Spinal cord (tissue), 10 donors: ENCODE data around the gene GYS2. TPM values are rescaled to one million over a fixed set of nuclear protein-coding genes. Genes with fewer than 3 reads are reported as not detected.

Source experiments
- DNase-seq, 6 donors: peaks; one replicate each; pipeline versions ENCODE4 v3.0.0 to v3.0.0-alpha.2; 2013 to 2015; ENCODE audit warnings: low spot score in 6 of 6, low read depth in 4 of 6
- H3K27ac ChIP-seq: one replicate; pipeline ENCODE4 v1.5.1; 2013; ENCODE audit warnings: low read depth, low read length, control low read depth
- H3K27me3 ChIP-seq: one replicate; pipeline ENCODE4 v1.6.1; 2013; ENCODE audit warnings: low read length; ENCODE audit not compliant: control insufficient read depth, insufficient read depth
- H3K36me3 ChIP-seq: one replicate; pipeline ENCODE4 v1.6.1; 2013; ENCODE audit warnings: low read length; ENCODE audit not compliant: control insufficient read depth, insufficient read depth
- H3K4me1 ChIP-seq: one replicate; pipeline ENCODE4 v1.6.1; 2013; ENCODE audit warnings: low read length; ENCODE audit not compliant: control insufficient read depth, insufficient read depth
- H3K4me3 ChIP-seq: one replicate; pipeline ENCODE4 v1.5.1; 2013; ENCODE audit warnings: low read depth, low read length, control low read depth
- H3K9me3 ChIP-seq: one replicate; pipeline ENCODE4 v1.6.1; 2013; ENCODE audit warnings: low read length; ENCODE audit not compliant: control insufficient read depth, insufficient read depth
- WGBS: methylation state at CpG from one replicate; pipeline ENCODE4 v1.1.5; 2013; ENCODE audit warnings: missing lambda C conversion rate; ENCODE audit not compliant: insufficient coverage; 5-methylcytosine and 5-hydroxymethylcytosine counted together
- polyA plus RNA-seq, 2 donors: library from polyadenylated mRNA; unstranded; fragments of 120-200 nt; gene quantifications; one replicate each; pipeline ENCODE4 v1.2.1, GENCODE V29; 2013; ENCODE audit not compliant: insufficient read length in 2 of 2
- total RNA-seq, 2 donors: library from RNA; depleted of rRNA in 1 of 2; stranded (reverse); fragments of 120-200 nt in 1 of 2; fragments of >200 nt in 1 of 2; gene quantifications; one replicate each; pipeline versions ENCODE4 v1.2.3 to v1.2.4, GENCODE V29; 2013 to 2014
- donor health status: healthy.

Gene GYS2
- total and polyA plus RNA-seq, 4 donors = 0.06 to 0.18 TPM; not detected in 2

DNA sequence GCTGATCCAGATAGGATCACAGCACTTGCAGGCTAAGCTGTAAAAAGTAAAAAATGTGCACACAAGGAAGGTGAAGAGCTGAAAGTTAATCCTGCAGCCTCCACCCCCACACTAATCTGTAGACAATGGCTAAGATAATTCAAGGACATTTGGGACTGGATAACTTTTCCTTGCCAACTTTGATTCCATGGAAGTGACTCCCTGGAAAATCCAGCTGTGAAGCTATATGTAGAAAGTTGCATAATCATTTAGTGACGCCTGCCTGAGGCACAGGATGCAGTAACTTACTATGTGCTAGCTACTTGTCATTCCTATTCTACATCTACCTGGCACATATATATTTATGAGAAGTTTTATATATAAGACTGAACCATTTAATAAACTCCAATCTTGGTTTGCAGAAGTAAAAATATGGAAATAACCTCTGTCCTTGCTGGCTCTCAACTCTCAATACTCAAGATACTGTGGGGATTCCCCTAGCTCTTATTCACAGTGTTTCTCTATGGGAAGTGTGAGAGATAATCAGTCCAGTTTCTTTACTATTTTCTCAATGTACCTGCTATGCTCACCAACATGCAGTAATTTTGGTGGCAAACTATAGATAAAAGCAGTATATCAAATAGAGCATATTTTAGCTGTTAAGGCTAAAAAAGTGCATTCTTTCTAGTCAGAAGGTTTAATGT lies 38.2 kb upstream of the GYS2 start:
- no peaks in the 10 kb centered on the region for H3K9me3 ChIP-seq
- H3K4me3 ChIP-seq = no peak overlapping the region
- H3K27me3 ChIP-seq = no peaks in the 10 kb centered on the region
- no CpG with 5 or more reads among the region's 1 CpG for WGBS
- no peaks in the 10 kb centered on the region for H3K4me1 ChIP-seq
- DNase-seq = no peak
- H3K27ac ChIP-seq = no peak overlapping the region
- peaks cover 19% of the 10 kb centered on the region for H3K36me3 ChIP-seq

DNA sequence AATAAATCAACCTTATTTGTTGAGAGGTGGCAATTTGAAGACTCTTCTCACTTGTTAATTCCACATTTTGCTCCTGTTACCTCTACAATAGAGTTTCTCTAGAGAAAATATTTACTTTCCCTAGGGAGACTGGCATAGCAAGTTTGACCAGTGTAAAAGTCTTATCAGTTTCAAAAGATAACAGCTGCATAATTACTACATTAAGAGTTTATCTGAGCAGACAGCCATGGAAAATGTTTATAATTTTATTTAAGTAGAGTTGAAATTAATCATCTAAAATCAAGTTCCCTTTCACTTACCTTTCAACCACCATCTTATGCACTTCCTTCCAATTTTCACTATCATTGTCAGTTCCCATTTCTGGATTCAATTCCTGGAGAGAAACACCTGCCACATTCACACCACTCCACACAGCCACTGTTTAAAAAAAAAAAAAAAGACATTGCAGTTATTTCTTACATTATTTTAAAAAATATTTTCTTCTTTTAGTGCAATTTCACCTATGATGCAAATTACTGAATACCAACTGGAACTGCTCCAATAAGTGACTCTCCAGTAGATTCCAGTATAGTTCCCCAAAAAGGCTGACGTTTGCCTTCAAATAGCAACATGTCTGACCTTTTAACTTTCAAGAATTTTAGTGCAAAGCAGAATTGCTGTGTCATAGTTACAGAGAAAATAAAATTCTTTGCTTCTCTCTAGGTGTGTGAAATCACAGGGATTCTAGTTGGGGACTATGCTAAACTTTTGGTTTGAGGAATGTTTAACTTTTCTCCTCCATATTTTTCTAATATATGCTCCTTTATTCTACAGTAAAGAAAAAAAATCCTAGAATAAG lies 33.6 kb upstream of the GYS2 start:
- no peaks in the 10 kb centered on the region for H3K9me3 ChIP-seq
- no peak overlapping the region for H3K4me3 ChIP-seq
- H3K36me3 ChIP-seq = peaks cover 4% of the 10 kb centered on the region
- no CpG with 5 or more reads among the region's 1 CpG for WGBS
- no peaks in the 10 kb centered on the region for H3K4me1 ChIP-seq
- H3K27me3 ChIP-seq = no peaks in the 10 kb centered on the region
- H3K27ac ChIP-seq = no peak overlapping the region
- no peak for DNase-seq

DNA sequence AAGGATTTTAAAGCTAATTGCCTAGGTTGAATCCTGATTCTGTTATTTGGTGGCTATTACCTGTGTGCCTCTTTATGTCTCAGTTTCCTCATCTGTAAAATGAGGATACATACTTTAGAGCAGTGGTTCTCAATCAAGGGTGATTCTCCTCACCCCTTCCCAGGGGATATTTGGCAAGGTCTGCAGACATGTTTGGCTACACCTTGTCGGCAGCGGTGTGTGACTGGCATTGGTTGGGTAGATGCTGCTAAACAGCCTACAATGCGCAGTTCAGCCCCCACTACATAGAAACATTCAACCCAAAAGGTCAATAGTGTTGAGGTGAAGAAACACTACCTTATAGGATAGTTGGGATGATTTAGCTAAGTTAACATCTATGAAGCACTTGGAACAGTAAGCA lies 29.6 kb upstream of the GYS2 start:
- no peaks in the 10 kb centered on the region for H3K36me3 ChIP-seq
- H3K9me3 ChIP-seq = no peaks in the 10 kb centered on the region
- no peaks in the 10 kb centered on the region for H3K27me3 ChIP-seq
- no peak overlapping the region for H3K4me3 ChIP-seq
- no peak overlapping the region for H3K27ac ChIP-seq
- DNase-seq = no peak
- WGBS = no CpG with 5 or more reads among the region's 3 CpGs
- H3K4me1 ChIP-seq = no peaks in the 10 kb centered on the region

DNA sequence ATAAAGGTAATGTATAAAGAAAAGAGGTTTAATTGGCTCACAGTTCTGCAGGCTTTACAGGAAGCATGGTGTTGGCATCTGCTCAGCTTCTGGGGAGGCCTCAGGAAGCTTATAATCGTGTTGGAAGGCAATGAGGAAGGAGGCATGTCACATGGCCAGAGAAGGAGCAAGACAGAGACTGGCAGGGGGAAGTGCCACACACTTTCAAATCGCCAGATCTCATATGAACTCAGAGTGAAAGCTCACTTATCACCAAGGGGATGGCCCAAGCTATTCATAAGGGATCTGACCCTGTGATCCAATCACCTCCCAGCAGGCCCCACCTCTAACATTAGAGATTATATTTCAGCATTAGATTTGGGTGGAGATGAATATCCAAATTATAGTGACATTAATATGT lies 26.7 kb upstream of the GYS2 start:
- Histone ChIP-seq H3K4me1 (no peaks in the 10 kb centered on the region), H3K27me3 (no peaks in the 10 kb centered on the region), H3K9me3 (no peaks in the 10 kb centered on the region), H3K36me3 (no peaks in the 10 kb centered on the region), H3K4me3 (no peak overlapping the region), H3K27ac (no peak overlapping the region)
- DNase-seq = no peak
- 45% methylated on average over 2 of the region's 2 CpGs for WGBS

DNA sequence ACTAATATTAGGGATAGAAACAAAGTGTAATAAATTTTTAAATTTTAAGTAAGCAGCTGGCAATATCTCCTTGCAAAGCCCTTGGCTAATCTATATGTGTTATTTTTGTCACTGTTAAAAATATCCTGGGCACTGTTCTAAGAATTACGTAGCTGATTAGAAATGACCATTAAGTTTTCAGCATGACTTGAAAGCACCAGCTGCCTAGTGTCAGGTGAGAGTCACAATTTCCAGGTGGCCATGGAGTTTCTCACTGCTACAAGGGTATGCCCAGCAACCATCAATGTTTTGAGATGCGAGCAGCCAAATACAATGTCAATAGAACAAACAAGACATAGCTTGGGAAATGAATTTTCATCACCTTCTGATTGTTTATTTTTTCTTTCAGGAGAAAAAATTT lies 23.3 kb upstream of the GYS2 start:
- H3K9me3 ChIP-seq = no peaks in the 10 kb centered on the region
- 100% methylated on average over 1 of the region's 2 CpGs for WGBS
- H3K36me3 ChIP-seq = no peaks in the 10 kb centered on the region
- H3K4me3 ChIP-seq = no peak overlapping the region
- H3K27me3 ChIP-seq = no peaks in the 10 kb centered on the region
- no peaks in the 10 kb centered on the region for H3K4me1 ChIP-seq
- no peak for DNase-seq
- no peak overlapping the region for H3K27ac ChIP-seq

DNA sequence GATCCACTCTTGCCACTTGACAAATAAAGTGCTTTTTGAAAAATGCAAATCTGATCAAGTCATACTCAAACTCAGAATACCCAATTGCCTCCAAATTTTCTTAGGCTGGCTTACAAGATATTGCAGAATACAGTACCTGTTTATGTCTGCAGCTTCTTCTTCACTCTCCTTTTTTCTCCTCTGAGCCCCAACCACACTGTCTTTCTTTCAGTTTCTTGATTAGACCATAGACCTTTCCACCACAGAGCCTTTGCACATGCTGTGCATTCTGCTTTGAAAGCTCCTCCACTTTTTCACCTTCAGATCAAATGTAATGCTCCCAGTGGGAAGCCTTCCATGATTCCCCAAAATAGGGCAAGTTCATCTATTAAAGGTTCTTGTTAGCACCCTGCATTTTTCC lies 13.9 kb upstream of the GYS2 start:
- H3K9me3 ChIP-seq = no peaks in the 10 kb centered on the region
- H3K4me1 ChIP-seq = no peaks in the 10 kb centered on the region
- H3K27me3 ChIP-seq = no peaks in the 10 kb centered on the region
- H3K27ac ChIP-seq = no peak overlapping the region
- H3K4me3 ChIP-seq = no peak overlapping the region
- H3K36me3 ChIP-seq = no peaks in the 10 kb centered on the region
- no peak for DNase-seq

DNA sequence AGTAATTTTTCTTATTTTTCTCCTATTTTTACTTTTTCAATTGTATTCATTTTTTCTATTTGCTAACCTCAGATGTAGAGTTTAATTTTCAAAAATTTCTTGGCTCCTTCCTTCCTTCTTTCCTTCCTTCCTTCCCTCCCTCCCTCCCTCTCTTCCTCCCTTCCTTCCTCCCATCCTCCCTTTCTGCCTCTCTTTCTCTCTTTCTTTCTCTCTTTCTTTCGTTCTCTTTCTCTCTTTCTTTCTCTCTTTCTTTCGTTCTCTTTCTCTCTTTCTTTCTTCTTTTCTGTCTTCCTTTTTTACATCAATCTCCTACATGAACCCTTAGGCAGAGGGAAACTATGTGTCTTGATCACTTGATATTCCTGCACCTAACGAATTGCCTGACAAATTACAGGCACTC lies 12.4 kb upstream of the GYS2 start:
- H3K27me3 ChIP-seq = no peaks in the 10 kb centered on the region
- no peaks in the 10 kb centered on the region for H3K4me1 ChIP-seq
- H3K9me3 ChIP-seq = no peaks in the 10 kb centered on the region
- WGBS = 100% methylated on average over 1 of the region's 3 CpGs
- DNase-seq = no peak
- H3K27ac ChIP-seq = no peak overlapping the region
- H3K36me3 ChIP-seq = no peaks in the 10 kb centered on the region
- H3K4me3 ChIP-seq = no peak overlapping the region

DNA sequence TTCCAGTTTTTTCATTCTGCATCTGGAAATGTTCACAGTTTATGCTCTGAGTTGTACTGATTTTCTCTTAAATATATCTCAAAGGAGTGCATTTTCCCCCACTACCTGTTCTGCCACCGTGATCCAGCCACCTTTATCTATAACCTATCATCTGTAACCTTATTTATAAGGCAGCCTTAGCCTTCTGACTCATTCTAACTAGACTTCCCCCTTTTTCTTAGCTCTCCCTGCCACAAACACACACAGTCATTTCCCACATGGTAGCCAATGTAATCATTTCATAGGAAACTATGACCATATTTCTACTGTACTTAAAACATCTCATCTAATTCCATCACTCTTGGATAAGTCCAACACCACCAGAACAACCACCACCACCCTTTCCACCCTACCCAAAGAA lies 10.8 kb upstream of the GYS2 start:
- Histone ChIP-seq H3K4me3 (no peak overlapping the region), H3K27ac (no peak overlapping the region), H3K9me3 (no peaks in the 10 kb centered on the region), H3K4me1 (no peaks in the 10 kb centered on the region), H3K36me3 (no peaks in the 10 kb centered on the region), H3K27me3 (no peaks in the 10 kb centered on the region)
- DNase-seq = no peak
- WGBS = 69% methylated on average over 1 of the region's 1 CpG

DNA sequence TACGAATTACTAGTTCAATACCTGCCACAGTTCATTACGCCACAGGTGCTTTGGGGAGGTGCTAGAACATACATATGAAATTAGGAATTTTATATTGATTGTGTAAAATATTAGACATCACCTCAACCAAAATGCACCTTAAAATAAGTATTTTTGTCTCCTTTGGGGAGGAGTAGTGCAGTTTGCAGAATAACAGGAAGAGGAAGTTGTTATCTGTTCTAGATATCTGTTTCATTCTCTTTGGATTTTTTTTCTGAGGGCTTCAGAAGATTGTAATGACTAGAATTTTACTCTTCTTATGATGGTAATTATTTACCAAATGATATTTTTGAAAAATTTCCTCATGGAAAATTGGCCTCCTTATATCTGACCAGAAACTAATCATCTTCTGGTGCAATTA lies 9.9 kb upstream of the GYS2 start:
- Histone ChIP-seq H3K27me3 (no peaks in the 10 kb centered on the region), H3K4me3 (no peak overlapping the region), H3K36me3 (no peaks in the 10 kb centered on the region), H3K4me1 (no peaks in the 10 kb centered on the region), H3K27ac (no peak overlapping the region), H3K9me3 (no peaks in the 10 kb centered on the region)
- no peak for DNase-seq
- WGBS = no CpG with 5 or more reads among the region's 2 CpGs

DNA sequence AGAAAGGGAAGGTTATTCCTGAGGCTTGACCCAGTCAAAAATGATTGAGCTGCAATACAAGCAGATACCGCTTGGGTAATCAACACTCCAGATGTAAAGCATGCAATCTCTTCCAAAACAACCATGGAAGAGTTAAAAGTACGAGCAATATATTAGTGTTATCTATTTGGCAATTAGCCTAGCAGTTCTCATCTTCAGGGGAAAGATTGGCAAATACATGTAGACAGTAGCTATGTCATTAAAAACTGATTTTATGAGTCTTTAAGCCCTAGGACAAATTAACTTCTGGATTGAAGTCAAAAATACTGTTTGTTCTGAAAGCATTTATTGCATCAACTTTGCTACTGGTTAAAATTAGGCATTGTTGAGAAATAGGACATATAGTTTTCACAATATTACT lies 9.3 kb upstream of the GYS2 start:
- Histone ChIP-seq H3K9me3 (no peaks in the 10 kb centered on the region), H3K36me3 (no peaks in the 10 kb centered on the region), H3K4me1 (no peaks in the 10 kb centered on the region), H3K4me3 (no peak overlapping the region), H3K27ac (no peak overlapping the region), H3K27me3 (no peaks in the 10 kb centered on the region)
- WGBS = no CpG with 5 or more reads among the region's 2 CpGs
- DNase-seq = peak in 1 of 6 donors; percentile 10
